A673 (cell line): ENCODE measurements around the gene GALNT9. TPM values are rescaled to one million over a fixed set of nuclear protein-coding genes. Genes with fewer than 3 reads are reported as not detected.

Experiments
- BruUV-seq: library from RNA; stranded (reverse); fragments of 400-500 nt; replicated peaks from 2 replicates; lab custom pipeline; 2021; lab: Mats Ljungman, UMichigan
- CTCF ChIA-PET: fragments of 300-600 bp; sonication (Branson Sonifier 250); formaldehyde crosslinking; loops from one replicate; lab custom pipeline; 2022; ENCODE audit warnings: antibody characterized with exemption; lab: Charles Lee
- POLR2A ChIA-PET: fragments of 300-600 bp; sonication (Branson Sonifier 250); formaldehyde crosslinking; loops from one replicate; lab custom pipeline; 2022; ENCODE audit warnings: antibody characterized with exemption; ENCODE audit not compliant: low non-redundant PET; lab: Charles Lee
- DNase-seq: peaks from one replicate; pipeline ENCODE4 v3.0.0-alpha.2; 2015; ENCODE audit warnings: low spot score
- H3K27ac ChIP-seq: fragments of 200-600 bp; sonication (generic); 2 replicates; pipeline ENCODE4 v1.5.1; 2016; ENCODE audit warnings: mixed run types, low read depth, mild to moderate bottlenecking, mixed read lengths, antibody characterized with exemption, low read length; ENCODE audit not compliant: poor library complexity, severe bottlenecking
- H3K27me3 ChIP-seq: fragments of 200-600 bp; sonication (generic); replicated peaks from 2 replicates; pipeline ENCODE4 v1.6.1; 2017; ENCODE audit warnings: mixed run types, low read depth, mild to moderate bottlenecking, mixed read lengths, antibody characterized with exemption, low read length; ENCODE audit not compliant: insufficient read depth, poor library complexity
- H3K36me3 ChIP-seq: fragments of 200-600 bp; sonication (generic); 2 replicates; pipeline ENCODE4 v1.6.1; 2016; ENCODE audit warnings: mixed run types, mild to moderate bottlenecking, mixed read lengths, antibody characterized with exemption, low read length; ENCODE audit not compliant: insufficient read depth, poor library complexity, severe bottlenecking
- H3K4me1 ChIP-seq: fragments of 200-600 bp; sonication (generic); 2 replicates; pipeline ENCODE4 v1.6.1; 2017; ENCODE audit warnings: mixed run types, mild to moderate bottlenecking, mixed read lengths, antibody characterized with exemption, low read length; ENCODE audit not compliant: insufficient read depth, poor library complexity, severe bottlenecking
- H3K4me3 ChIP-seq: fragments of 200-600 bp; sonication (generic); 2 replicates; pipeline ENCODE4 v1.5.1; 2016; ENCODE audit warnings: low read depth, mixed run types, mild to moderate bottlenecking, mixed read lengths, low read length; ENCODE audit not compliant: poor library complexity, severe bottlenecking
- H3K9me3 ChIP-seq: fragments of 200-600 bp; sonication (generic); 2 replicates; pipeline ENCODE4 v1.6.1; 2016; ENCODE audit warnings: mixed run types, low read depth, mild to moderate bottlenecking, mixed read lengths, antibody characterized with exemption, low read length; ENCODE audit not compliant: poor library complexity, severe bottlenecking
- CTCF ChIP-seq: fragments of 300-800, 200-600 bp; sonication (generic); conservative IDR thresholded peaks from 2 replicates; pipeline ENCODE4 v1.5.1; 2017; ENCODE audit warnings: low read depth, mild to moderate bottlenecking, antibody characterized with exemption, low read length, moderate library complexity, mixed read lengths
- EZH2 ChIP-seq: fragments of 200-600 bp; sonication (generic); IDR thresholded peaks from 2 replicates; pipeline ENCODE4 v1.6.1; 2017; ENCODE audit warnings: borderline replicate concordance, low read depth, mild to moderate bottlenecking, mixed read lengths, antibody characterized with exemption, low read length; ENCODE audit not compliant: poor library complexity, severe bottlenecking
- intact Hi-C: fragments of 100-400 bp; cut with micrococcal nuclease; formaldehyde crosslinking; loops from one replicate; pipeline ENCODE4 v1.10.0; 2022; ENCODE audit not compliant: unreplicated experiment
- total RNA-seq: library from RNA; stranded (reverse); gene quantifications from 2 replicates; pipeline ENCODE4 v1.2.3, GENCODE V29; 2021

The GALNT9 gene
- total RNA-seq, 1 experiment from 2014 or later = 7.4 TPM

- Histone ChIP-seq H3K36me3 (no peaks in the 10 kb centered on the region), H3K4me1 (no peaks in the 10 kb centered on the region), H3K27me3 (no peaks in the 10 kb centered on the region), H3K27ac (no peak overlapping the region), H3K9me3 (no peaks in the 10 kb centered on the region), H3K4me3 (no peak overlapping the region)
- POLR2A ChIA-PET = no interaction called here
- TF ChIP-seq EZH2 = no peak
- TF ChIP-seq CTCF = no peak
- intact Hi-C loops = no loop called here
- CTCF ChIA-PET = no interaction called here
- no TSS peak for BruUV-seq
- DNase-seq = no peak
Observed at GRCh38 chr12:132271755-132272092, 57.7 kb downstream of the GALNT9 start.

GRCh38 chr12:132270969-132271754 is 58.2 kb downstream of the GALNT9 start:
- no peak for DNase-seq
- no peak overlapping the region for H3K4me3 ChIP-seq
- intact Hi-C loops = no loop called here
- TF ChIP-seq EZH2 (no peak), CTCF (no peak)
- H3K27me3 ChIP-seq = no peaks in the 10 kb centered on the region
- no peaks in the 10 kb centered on the region for H3K9me3 ChIP-seq
- BruUV-seq = no TSS peak
- no peaks in the 10 kb centered on the region for H3K36me3 ChIP-seq
- CTCF ChIA-PET = no interaction called here
- H3K4me1 ChIP-seq = no peaks in the 10 kb centered on the region
- POLR2A ChIA-PET = no interaction called here
- no peak overlapping the region for H3K27ac ChIP-seq

GRCh38 chr12:132270516-132270915 is 58.9 kb downstream of the GALNT9 start:
- no peak for TF ChIP-seq CTCF
- TF ChIP-seq EZH2 = no peak
- ChIA-PET POLR2A (no interaction called here), CTCF (no interaction called here)
- no peaks in the 10 kb centered on the region for H3K27me3 ChIP-seq
- BruUV-seq = no TSS peak
- no peaks in the 10 kb centered on the region for H3K4me1 ChIP-seq
- no peaks in the 10 kb centered on the region for H3K36me3 ChIP-seq
- no peak overlapping the region for H3K27ac ChIP-seq
- intact Hi-C loops = no loop called here
- no peaks in the 10 kb centered on the region for H3K9me3 ChIP-seq
- H3K4me3 ChIP-seq = no peak overlapping the region
- no peak for DNase-seq
